Anterior cingulate cortex (tissue), 58 donors: ENCODE results near the gene ZP3.
A peak's percentile ranks its signal among the peaks of the same experiment; 100 is the strongest.
"Not testable (repeated sequence)": the region's sequence is repeated elsewhere in the genome, so short reads cannot be mapped to it uniquely, and the experiment has no call there.

Experiments used
- DNase-seq, 58 donors: peaks; one replicate each; lab custom pipeline; 2025; lab: John Stamatoyannopoulos, UW

ZP3 gene

GRCh38 chr7:76403780-76404494, 20.8 kb upstream of the ZP3 start:
- peak in 1 of 58 donors; percentile 20 for DNase-seq

- DNase-seq, result no peak
Observed at GRCh38 chr7:76405738-76406137, 19.0 kb upstream of the ZP3 start.

GRCh38 chr7:76407718-76408117, 17.0 kb upstream of the ZP3 start:
- DNase-seq, result no peak

DNA sequence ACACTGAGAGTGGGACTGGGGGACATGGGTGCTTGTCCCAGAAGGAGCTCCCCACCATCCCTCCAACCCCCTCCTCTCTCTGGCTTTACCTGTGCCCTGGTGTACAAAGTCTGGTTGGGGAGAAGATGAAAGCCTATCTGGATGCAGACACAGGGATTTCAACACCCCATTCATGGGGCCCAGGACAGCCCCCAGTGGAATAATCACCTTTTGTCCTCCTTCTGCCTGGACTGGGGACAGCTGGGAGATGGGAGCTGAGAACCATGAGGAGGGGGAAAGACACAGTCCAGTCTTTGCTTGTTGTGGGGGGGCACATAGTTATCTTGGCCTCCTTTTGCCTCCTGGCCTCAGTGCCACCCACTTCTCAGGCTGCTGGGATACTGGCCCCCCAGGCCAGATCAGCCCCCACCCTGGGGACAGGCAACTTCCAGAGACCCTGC, 16.6 kb upstream of the ZP3 start:
- no peak for DNase-seq

DNA sequence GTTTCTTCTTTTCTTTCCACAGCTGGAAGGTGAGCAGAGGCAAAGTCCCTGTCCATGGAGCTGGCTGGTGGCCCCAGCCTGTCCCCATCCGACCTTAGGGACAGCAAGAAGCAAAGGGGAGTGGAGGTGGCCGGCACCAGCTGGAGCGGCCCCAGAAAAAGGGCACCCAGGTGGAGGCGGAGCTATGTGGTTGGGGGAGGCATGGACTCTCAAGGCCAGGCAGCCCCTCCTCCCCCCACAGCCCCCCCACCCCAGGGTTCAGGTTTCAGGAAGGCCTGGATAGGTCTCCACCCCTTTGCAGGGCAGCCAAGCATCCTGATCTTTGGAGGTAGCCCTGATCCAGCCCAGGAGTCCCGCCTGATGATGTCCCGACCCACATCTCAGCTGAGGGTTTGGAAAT, 15.2 kb upstream of the ZP3 start, which contains the start of gene SSC4D:
Gene SSC4D (minus strand): TSS at position 161 of the 400 bp plus-strand sequence. CDS start 5,258 bp downstream, outside the sequence.
- no peak for DNase-seq

DNA sequence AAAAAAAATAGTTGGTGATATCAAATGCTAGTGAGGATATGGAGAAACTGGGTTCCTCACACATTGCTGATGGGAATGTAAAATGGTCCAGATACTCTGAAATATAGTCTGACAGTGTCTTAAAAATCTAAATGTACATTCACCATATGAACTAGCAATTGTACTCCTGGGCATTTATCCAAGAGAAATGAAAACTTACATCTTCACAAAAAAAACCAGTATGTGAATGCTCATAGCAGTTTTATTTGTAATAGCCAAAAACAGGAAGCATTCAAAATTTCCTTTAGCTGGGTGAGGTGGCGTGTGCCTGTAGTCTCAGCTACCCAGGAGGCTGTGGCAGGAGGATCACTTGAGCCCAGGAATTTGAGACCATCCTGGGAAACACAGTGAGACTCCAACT, 13.1 kb upstream of the ZP3 start:
- DNase-seq, result peak in 1 of 58 donors; percentile 6

DNA sequence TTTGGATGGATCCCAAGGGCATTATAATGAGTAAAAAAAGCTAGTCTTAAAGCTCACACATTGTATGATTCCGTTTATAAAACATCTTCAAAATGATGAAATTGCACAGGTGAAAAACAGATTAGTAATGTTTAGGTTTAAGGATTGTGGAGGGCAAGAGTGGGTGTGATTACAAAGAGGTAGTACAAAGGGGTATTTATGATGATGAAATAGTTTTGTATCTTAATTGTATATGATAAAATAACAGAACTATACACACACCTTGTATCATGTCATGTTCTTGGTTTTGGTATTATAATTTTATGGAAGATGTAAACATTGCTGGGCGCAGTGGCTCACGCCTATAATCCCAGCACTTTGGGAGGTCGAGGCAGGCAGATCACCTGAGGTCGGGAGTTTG, 12.5 kb upstream of the ZP3 start:
- no peak for DNase-seq

DNA sequence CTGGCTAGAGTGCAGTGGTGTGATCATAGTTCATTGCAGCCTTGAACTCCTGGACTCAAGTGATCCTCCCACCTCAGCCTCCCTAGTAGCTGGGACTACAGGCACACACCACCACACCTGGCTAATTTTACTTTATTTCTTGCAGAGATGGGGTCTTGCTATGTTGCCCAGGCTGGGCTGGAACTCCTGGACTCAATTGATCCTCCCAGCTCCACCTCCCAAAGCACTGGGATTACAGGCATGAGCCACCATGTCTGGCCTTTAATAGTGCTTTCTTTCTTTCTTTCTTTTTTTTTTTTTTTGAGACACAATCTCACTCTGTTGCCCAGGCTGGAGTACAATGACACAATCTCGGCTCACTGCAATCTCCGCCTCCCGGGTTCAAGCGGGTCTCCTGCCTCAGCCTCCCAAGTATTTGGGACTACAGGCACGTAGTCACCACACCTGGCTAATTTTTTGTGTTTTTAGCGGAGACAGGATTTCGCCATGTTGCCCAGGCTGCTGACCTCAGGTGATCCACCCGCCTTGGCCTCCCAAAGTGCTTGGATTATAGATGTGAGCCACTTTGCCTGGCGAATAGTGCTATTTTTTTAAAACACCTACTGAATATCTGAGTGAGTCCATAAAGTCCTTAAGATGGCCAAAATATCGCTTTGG, 7.0 kb upstream of the ZP3 start:
- DNase-seq, result not testable (repeated sequence)

- DNase-seq, result not testable (repeated sequence)
Observed at GRCh38 chr7:76421097-76421496, 3.7 kb upstream of the ZP3 start.

DNA sequence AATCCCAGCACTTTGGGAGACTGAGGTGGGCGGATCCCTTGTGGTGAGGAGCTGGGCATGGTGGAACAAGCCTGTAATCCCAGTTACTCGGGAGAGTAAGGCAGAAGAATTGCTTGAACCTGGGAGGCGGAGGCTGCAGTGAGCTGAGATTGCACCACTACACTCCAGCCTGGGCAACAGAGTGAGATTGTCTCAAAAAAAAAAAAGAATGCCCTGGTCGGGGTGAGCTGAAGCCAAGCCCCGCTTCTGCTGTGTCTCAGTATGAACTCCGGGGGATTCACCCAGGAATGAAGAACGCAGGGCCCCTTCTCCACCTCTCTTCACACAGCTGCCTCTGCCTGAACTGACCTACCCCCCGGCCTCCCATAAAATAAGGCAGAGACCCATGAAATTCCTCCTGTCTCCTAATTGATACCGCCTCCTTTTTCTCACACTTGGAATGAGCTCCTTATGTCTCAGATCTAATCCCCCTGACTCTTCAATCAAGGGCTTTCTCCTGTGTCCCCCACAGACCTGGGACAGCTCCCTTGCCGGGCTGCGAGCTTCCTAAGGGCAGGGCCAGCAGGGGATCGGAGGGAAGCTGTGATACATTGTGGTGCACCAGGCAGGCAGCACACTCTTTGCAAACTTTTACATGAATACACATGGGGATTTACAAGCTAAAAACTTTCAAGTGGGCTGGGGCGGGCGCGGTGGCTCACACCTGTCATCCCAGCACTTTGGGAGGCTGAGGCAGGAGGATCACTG, 911 bp upstream of the ZP3 start:
- no peak for DNase-seq

DNA sequence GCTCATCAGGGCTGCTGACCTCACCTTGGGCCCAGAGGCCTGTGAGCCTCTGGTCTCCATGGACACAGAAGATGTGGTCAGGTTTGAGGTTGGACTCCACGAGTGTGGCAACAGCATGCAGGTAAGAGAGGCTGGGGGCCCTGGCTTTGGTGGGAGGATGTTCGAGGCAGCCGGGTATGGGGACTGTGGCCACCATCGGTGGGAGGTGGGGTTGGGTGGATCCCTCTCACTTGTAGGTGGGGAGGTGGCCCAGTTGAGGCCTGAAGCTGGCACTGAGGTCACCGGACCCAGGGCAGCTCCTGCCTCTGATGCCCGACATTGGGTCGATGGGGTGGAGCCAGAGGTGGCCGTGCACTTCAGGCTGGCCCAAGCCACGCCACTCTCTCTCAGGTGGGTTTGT, 406 bp downstream of the ZP3 start:
- DNase-seq, result no peak

GRCh38 chr7:76425558-76425957, 808 bp downstream of the ZP3 start:
- not testable (repeated sequence) for DNase-seq

DNA sequence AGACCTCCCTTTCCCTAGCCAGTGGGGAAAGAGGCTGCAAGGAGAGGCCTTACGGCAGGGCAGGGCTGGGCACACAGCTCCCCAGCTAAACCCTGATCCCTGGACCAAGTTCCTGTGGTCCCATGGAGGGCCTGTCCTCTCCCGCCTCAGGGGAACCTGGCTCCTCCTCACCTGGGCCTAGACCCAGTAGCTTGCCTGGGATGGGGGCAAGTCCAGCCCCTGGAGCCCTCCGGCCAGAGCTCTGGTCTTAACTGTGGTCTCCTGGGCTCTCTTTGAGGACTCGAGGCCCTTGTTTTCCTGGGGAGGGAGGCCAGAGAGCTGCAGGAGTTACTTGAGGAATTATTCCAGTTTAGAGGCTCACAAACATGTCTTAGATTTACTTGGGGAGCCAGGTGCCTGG, 1.5 kb downstream of the ZP3 start:
- DNase-seq, result no peak

- no peak for DNase-seq
Observed at GRCh38 chr7:76427635-76428034, 2.9 kb downstream of the ZP3 start.

GRCh38 chr7:76428149-76428823, 3.5 kb downstream of the ZP3 start:
- no peak for DNase-seq

- DNase-seq, result peak in 10 of 58 donors; percentile 1 to 13 (median 6)
Observed at GRCh38 chr7:76428868-76429805, 4.4 kb downstream of the ZP3 start.

GRCh38 chr7:76430211-76430610, 5.5 kb downstream of the ZP3 start:
- no peak for DNase-seq

DNA sequence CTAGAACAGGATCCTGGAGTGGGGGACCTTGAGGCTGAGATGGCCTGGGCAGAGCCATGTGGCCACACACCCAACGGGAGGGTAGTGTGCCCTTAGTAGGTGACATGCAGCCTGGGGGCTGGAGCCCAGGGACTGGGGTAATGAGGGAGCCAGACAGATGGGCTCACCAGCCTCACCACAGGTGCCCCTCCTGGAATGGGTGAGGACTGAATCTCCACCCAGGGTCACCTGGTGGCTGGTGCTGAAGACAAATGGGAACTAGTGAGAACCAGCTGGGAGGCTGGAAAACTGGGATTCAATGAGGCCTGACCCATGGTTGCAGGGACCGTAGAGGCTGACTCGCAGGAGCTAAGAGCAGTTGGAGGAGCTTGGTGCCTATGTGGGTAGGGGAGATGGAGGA, 6.1 kb downstream of the ZP3 start:
- no peak for DNase-seq

DNA sequence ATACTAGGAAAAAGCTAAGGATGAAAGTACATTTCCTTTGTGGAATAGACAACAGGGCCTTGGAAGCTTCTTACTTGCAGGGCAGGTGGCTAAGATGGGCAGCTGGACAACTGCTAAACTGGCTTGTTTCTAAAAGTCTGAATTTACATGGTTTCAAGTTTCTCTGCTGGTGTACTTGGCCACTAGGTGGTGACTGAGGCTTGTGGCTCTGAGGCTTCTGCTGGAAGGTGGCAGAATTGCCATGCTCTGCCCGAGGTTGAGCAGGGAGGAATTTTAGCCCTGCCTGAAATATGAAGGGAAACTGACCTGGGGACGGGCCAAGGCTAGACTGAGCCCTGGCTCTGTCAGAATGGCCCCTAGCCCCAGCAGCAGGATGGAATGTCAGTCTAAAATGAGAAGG, 13.1 kb downstream of the ZP3 start:
- peak in 50 of 58 donors; percentile 1 to 85 (median 48) for DNase-seq
